ENCODE data around the gene TNS1.
A peak's percentile ranks its signal among the peaks of the same experiment; 100 is the strongest.
"Not testable (repeated sequence)": the region's sequence is repeated elsewhere in the genome, so short reads cannot be mapped to it uniquely, and the experiment has no call there.

Gene TNS1

DNA sequence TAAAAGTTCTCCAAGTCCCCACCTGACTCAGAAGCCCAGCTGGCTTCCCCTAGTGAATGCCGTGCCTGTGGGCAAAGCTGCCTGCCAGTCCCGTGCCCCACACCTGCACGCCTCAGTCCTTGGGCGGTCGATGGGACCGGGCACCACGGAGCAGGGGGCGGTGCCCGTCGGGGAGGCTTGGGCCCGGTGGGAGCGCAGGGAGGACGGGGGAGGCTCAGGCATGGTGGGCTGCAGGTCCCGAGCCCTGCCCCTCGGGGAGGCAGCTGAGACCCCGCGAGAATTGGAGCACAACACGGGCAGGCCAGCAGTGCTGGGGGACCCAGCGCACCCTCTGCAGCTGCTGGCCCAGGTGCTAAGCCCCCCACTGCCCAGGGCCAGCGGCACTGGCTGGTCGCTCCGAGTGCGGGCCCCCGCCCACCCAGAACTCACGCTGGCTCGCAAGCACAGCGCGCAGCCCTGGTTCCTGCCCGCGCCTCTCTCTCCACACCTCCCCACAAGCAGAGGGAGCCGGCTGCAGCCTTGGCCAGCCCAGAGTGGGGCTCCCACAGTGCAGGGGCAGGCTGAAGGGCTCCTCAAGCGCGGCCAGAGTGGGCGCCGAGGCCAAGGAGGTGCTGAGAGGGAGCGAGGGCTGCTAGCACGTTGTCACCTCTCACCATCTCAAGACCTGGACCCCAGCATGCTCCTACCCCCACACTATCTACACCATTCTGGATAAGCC is 215.5 kb downstream of the TNS1 start:
- H3K36me3 ChIP-seq (ENCODE audit: low read depth) = no peaks in the 10 kb centered on the region
- H3K4me1 ChIP-seq (ENCODE audit: insufficient read depth, poor library complexity, severe bottlenecking) = no peaks in the 10 kb centered on the region
- no peak for DNase-seq (ENCODE audit: low spot score)
- TF ChIP-seq, protein P1, sequence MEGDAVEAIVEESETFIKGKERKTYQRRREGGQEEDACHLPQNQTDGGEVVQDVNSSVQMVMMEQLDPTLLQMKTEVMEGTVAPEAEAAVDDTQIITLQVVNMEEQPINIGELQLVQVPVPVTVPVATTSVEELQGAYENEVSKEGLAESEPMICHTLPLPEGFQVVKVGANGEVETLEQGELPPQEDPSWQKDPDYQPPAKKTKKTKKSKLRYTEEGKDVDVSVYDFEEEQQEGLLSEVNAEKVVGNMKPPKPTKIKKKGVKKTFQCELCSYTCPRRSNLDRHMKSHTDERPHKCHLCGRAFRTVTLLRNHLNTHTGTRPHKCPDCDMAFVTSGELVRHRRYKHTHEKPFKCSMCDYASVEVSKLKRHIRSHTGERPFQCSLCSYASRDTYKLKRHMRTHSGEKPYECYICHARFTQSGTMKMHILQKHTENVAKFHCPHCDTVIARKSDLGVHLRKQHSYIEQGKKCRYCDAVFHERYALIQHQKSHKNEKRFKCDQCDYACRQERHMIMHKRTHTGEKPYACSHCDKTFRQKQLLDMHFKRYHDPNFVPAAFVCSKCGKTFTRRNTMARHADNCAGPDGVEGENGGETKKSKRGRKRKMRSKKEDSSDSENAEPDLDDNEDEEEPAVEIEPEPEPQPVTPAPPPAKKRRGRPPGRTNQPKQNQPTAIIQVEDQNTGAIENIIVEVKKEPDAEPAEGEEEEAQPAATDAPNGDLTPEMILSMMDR (IDR thresholded peaks at IDR 0.05; ENCODE audit: poor library complexity, severe bottlenecking) = no peak
- no peak overlapping the region for H3K27ac ChIP-seq (ENCODE audit: poor library complexity, severe bottlenecking)
- no peak for ATAC-seq (ENCODE audit: low read depth)
- no peaks in the 10 kb centered on the region for H3K27me3 ChIP-seq (ENCODE audit: insufficient read depth, poor library complexity, severe bottlenecking)
- no peak overlapping the region for H3K4me3 ChIP-seq (ENCODE audit: severe bottlenecking)
- H3K9me3 ChIP-seq (ENCODE audit: severe bottlenecking) = no peaks in the 10 kb centered on the region

DNA sequence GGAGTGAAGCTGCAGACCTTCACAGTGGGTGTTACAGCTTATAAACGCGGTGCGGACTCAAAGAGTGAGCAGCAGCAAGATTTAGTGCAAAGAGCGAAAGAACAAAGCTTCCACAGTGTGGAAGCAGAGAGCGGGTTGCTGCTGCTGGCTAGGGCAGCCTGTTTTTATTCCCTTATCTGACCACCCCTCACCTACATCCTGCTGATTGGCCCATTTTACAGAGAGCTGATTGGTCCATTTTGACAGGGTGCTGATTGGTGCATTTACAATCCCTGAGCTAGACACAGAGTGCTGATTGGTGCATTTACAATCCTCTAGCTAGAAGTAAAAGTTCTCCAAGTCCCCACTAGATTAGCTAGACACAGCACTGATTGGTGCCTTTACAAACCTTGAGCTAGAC is 216.2 kb downstream of the TNS1 start:
- H3K36me3 ChIP-seq (ENCODE audit: low read depth); H3K9me3 ChIP-seq (ENCODE audit: severe bottlenecking); H3K4me1 ChIP-seq (ENCODE audit: insufficient read depth, poor library complexity, severe bottlenecking); ATAC-seq (ENCODE audit: low read depth); H3K27me3 ChIP-seq (ENCODE audit: insufficient read depth, poor library complexity, severe bottlenecking); DNase-seq (ENCODE audit: low spot score); H3K27ac ChIP-seq (ENCODE audit: poor library complexity, severe bottlenecking); H3K4me3 ChIP-seq (ENCODE audit: severe bottlenecking): not testable (repeated sequence)

DNA sequence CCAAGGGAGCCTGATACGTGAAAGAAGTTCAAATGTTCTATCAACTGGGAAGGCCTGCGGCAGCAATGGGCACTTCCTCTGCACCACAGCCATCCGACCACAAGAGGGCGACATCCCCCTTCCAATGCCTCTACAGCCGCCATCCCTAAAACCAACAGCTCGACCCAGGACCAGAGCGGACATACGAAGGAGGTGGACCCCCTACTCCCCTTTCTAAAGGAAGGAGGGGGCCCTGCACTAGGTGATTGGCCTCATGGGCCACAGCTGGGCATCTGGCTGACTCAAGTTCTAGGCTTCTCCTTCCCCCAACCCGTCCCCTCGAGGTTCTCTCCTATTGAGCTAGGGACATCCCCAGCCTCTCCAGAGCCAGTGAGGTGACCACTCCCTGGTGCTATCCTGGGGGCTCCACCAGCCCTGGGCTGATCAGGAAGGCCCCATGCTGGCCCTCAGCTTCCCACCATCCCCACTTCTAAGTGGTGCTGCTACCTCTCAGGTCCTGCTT is 217.2 kb downstream of the TNS1 start:
- Histone ChIP-seq H3K27me3 (ENCODE audit: insufficient read depth, poor library complexity, severe bottlenecking) (no peaks in the 10 kb centered on the region), H3K36me3 (ENCODE audit: low read depth) (no peaks in the 10 kb centered on the region), H3K9me3 (ENCODE audit: severe bottlenecking) (no peaks in the 10 kb centered on the region), H3K27ac (ENCODE audit: poor library complexity, severe bottlenecking) (no peak overlapping the region), H3K4me3 (ENCODE audit: severe bottlenecking) (no peak overlapping the region), H3K4me1 (ENCODE audit: insufficient read depth, poor library complexity, severe bottlenecking) (no peaks in the 10 kb centered on the region)
- DNase-seq (ENCODE audit: low spot score) (no peak), ATAC-seq (ENCODE audit: low read depth) (peak; percentile 82)
- TF ChIP-seq, protein P1 (IDR thresholded peaks at IDR 0.05; ENCODE audit: poor library complexity, severe bottlenecking) = peak; percentile 91

DNA sequence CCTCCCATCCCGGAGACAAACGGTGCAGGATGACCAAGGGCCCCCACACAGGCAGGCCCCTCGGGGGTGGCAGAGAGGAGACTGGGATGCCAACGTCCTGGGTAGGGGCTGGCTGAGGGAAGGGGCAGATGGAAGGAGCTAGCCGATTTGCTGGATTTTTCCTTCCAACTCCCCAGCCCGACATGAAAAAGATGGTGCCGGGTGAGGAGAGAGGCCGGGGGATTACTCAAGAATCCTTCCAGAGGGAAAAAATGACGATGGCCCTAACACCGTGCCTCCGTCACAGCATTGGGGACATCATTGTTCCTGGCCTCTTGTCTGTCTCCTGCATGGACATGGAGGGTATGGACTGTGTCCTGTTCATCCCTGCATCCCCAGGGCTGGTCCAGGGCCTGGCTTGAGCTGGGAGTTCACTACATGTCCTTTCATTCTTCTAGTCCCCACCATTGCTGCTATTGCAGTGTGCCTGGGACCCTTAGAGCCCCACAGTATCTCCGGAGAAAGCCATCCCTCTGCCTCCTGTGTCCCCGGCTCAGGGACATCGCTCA is 217.7 kb downstream of the TNS1 start:
- H3K4me1 ChIP-seq (ENCODE audit: insufficient read depth, poor library complexity, severe bottlenecking) = no peaks in the 10 kb centered on the region
- DNase-seq (ENCODE audit: low spot score) = no peak
- H3K4me3 ChIP-seq (ENCODE audit: severe bottlenecking) = no peak overlapping the region
- peak; percentile 40; the same call in 2 of the 3 replicates for ATAC-seq (ENCODE audit: low read depth)
- TF ChIP-seq, protein P1 (IDR thresholded peaks at IDR 0.05; ENCODE audit: poor library complexity, severe bottlenecking) = no peak
- no peaks in the 10 kb centered on the region for H3K36me3 ChIP-seq (ENCODE audit: low read depth)
- H3K9me3 ChIP-seq (ENCODE audit: severe bottlenecking) = no peaks in the 10 kb centered on the region
- no peak overlapping the region for H3K27ac ChIP-seq (ENCODE audit: poor library complexity, severe bottlenecking)
- H3K27me3 ChIP-seq (ENCODE audit: insufficient read depth, poor library complexity, severe bottlenecking) = no peaks in the 10 kb centered on the region

DNA sequence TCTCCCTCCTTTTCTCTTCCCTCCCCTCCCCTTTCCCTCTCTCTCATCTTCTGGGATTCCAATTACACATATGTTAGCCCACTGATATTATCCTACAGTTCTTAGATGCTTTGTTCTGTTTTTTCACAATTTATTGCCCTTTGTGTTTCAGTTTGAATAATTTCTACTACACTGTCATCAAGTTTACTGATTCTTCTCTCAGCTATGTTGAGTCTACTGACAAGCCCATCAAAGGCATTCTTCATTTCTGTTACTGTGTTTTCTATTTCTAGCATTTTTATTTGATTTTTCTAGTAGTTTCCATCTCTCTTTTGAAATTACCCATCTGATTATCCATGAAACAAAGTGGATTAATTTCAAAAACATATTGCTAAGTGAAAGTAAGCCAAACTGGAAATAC is 219.6 kb downstream of the TNS1 start:
- Histone ChIP-seq H3K36me3 (ENCODE audit: low read depth) (no peaks in the 10 kb centered on the region), H3K27ac (ENCODE audit: poor library complexity, severe bottlenecking) (no peak overlapping the region), H3K9me3 (ENCODE audit: severe bottlenecking) (no peaks in the 10 kb centered on the region), H3K27me3 (ENCODE audit: insufficient read depth, poor library complexity, severe bottlenecking) (no peaks in the 10 kb centered on the region), H3K4me3 (ENCODE audit: severe bottlenecking) (no peak overlapping the region), H3K4me1 (ENCODE audit: insufficient read depth, poor library complexity, severe bottlenecking) (no peaks in the 10 kb centered on the region)
- DNase-seq (ENCODE audit: low spot score) (no peak), ATAC-seq (ENCODE audit: low read depth) (no peak)
- TF ChIP-seq, protein P1 (IDR thresholded peaks at IDR 0.05; ENCODE audit: poor library complexity, severe bottlenecking) = no peak

Measured in RWPE2 (cell line).